HG03354 (cell line): Measurements from ENCODE around the gene POLN.
A peak's percentile ranks its signal among the peaks of the same experiment; 100 is the strongest.

ENCODE experiments used
- ATAC-seq: cut with Tn5 transposase; IDR thresholded peaks from one replicate; pipeline ENCODE4 v1.9.1; 2021; ENCODE audit warnings: mild to moderate bottlenecking; ENCODE audit not compliant: unreplicated experiment, poor library complexity, severe bottlenecking

POLN gene

GRCh38 chr4:2265113-2266110 is 23.5 kb upstream of the POLN start:
- ATAC-seq: no peak

DNA sequence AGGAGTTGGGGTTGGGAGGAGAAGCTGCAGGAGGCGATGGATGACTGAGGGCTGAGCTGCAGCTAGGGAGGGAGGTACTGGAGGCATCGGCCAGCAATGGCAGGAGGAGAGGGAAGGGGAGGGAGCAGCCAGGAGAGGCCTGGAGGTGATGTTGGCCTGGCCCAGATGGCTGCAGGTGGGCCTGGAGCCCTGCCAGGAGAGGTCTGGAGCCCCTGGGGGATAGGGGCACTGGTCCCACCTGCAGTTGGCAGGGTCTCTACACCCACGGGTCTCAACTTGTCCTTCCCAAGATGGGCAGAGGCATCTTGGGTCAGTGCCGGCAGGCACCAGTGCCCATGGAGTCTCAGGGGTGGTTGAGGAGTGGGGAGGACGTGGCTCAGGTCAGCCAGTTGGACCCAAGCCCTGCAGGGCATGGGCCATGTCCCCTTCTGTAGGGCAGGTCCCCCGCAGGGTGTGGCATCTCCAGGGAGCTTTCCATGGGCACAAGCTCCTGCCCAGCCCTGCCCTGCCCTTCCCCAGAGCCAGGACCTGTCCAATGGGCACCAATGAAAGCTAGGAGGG is 22.6 kb upstream of the POLN start:
- no peak for ATAC-seq

DNA sequence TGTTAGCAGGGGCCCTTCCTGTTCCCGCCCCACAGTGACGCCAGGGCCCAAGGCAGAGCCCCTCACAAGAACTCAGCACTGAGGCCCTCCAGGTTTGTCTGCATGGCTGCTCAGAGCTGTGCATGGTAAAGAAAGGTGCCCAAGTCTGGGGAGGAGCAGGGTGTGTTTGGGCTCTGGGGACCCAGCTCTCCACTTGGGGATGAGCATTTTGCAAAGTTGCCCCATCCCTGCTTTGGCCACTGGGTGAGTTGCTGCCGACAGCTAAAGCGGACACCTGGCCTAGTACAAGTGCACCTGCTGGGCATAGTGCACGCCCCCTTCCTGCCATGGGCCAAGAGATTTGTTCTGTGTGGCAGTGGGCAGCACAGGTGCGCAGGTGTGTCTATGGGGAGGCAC is 22.0 kb upstream of the POLN start:
- no peak for ATAC-seq

DNA sequence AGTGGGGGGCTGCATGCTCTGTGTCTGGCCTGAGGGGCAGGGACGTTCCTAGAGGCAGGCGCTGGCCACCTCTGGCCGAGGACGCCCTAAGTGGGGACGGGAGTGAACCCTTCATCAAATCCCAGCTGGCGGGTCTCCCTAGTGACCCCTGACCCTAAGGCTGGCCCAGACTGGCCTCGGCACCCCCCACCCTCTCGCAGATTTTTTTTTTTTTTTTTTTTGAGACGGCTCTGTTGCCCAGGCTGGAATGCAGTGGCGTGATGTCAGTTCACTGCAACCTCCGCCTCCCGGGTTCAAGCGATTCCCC is 21.0 kb upstream of the POLN start:
- ATAC-seq: no peak

DNA sequence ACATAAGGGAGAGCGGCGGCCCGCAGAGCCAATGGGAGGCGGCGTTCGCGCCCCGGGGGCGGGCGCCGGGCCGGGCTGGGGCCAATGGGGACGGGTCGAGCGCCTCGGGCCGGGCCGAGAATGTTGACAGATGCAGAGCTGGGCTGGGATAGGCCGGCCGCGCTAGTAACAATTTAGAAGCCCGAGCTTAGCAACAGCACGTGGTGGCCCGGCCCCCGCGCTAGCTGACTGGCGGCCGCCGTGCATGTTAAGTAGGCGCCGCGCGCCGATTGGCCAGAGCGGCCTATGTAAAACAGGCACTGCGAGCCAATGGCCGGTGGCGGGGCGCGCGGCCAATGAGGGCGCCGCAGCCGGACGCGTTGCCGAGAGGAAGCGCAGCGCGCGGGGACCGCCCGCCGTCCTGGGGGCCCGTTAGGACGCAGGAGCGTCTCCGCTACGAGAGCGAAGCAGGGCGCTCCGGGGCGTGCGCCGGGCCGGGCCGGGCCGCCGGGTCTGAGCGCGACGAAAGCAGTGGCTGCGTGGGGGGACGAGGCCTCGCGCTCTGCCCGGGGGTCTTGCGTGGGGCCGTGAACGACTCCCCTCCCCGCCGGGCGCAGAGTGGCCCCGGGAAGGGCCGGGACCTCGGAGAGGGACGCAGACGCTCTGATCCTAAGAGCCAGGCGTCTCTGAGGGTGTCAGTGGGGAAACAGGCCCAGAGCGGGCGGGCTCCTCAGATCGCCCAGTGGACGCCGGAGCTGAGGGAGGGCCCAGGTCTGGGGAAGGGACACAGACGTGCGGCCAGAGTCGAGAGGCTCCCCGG is 20.4 kb upstream of the POLN start:
- ATAC-seq: peak; percentile 94

DNA sequence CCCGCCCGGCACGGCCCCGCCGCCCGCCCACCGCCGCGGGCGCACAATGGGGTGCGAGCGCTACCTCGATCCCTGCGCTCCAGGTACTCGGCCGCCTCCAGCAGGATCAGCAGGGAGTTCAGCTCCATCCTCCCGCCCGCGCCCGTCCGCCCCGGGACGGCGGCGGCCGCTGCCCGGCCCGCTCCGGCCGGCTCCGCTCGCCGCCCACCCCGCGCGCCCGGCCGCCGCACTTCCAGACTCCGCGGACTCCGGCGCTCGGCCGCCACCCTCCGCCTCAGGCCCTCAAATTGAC is 19.9 kb upstream of the POLN start, which contains the start of gene MXD4:
MXD4 (minus strand) TSS at position 257 of the 292 bp plus-strand sequence; CDS start at position 128, 129 bp downstream.
- ATAC-seq: peak; percentile 5

DNA sequence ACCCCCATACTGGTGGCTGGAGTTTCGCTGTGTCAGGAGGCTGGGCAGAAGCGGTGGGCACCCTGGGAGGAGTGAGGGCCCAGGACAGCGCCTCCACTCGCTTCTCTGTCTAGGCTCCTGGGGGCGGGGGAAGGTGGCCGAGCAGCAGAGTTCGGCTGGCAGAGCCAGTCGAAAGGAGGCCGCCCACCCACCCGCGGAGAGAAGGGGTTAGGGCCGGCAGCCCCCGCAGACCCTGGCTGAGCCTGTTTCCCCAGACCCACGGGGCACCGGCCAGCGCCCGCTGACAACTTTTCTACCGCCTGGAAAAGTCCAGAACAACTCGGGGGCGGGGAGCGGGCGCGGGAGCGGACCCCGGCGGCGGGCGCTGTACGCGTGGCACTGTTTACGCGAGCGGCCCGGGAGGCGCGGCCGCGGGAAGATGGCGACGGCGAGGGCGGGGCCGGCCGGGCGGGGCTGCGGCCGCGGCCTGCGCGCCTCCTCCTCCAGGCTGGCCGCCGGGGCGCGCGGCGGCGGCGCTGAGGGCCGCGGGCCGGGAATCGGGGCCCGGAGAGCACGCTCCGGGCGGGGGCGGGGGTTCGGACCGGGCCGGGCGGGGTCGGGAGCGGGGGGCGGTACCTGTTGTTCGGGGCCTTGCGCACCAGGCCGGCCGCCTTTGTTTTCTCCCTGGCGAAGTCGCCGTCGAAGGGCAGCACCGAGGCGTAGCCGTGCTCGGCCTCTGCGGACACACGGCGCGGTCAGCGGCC is 19.4 kb upstream of the POLN start:
- ATAC-seq: peak; percentile 29

DNA sequence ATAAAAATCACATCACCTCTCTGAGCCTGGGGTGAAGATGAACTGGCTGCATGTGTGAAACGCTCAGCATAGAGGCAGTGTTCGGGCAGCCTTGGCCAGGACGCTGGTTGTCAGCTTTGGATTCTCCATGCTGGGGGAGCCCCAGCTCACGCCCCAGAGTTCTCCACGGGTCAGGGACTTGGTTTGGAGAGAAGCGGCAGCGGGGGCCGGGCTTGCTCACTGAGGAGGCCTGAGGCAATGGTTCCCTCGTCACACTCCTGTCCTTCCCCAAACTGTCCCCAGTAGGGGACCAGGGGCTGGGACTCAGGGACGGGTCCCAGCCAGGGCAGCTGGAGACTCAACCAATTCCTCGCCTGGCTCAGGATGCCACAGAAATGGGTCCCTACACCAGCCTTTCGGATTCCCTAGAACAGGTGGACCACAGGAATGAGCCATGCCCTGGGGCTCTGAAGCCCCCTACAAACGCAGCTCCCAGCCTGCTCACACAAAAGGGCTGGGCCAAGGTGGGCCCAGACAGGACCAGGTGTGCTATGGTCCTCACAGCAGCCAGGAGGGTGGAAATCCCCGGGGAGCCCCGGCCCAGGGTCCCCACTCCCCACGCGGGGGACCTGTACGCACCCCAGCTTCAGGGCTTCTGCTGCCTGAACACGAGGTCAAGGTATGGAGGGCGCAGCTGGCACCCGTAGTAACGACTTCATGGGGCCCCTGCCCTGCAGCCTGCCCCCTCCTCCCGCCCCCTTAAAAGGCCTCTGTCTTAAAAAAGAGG is 18.6 kb upstream of the POLN start:
- no peak for ATAC-seq

DNA sequence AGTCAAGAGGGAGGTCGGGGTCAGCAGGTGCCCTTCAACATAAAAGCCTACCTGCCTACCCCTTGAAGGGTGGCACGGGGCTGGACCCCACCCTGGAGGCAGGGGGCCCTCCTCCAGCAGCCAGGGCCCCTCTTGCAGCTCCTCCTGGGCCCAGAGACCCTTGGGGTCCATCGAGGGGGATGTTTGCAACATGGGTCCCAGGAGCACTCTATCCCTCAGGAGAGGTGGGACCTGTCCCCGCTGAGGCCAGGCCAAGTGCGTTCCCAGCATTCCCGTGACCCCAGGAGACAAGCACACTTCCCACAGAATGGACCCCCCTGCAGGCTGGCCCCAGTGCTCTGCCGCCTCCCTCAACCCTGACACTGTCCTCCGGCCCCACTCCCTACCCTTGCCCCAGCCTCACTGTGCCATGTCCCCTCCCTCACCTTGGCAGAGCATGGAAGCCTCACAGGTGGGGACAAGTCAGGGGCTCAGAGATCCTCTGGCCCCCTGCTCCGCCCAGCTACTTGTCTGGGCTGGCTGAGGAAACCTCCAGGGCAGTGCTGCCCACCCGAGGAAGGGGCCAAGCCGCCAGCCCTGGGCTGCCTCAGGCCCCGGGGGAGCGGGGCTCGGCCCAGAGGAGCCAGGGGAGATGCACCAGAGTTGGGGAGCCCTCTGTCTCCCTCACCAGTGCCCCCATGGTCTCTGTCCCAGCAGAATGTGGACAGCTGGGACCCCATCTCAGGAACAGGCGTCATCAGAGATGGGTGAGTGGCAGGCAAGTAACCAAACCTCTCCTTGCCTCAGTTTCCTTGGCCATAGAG is 17.8 kb upstream of the POLN start:
- ATAC-seq: no peak

- no peak for ATAC-seq
Observed at GRCh38 chr4:2259036-2259540, 17.2 kb upstream of the POLN start.

DNA sequence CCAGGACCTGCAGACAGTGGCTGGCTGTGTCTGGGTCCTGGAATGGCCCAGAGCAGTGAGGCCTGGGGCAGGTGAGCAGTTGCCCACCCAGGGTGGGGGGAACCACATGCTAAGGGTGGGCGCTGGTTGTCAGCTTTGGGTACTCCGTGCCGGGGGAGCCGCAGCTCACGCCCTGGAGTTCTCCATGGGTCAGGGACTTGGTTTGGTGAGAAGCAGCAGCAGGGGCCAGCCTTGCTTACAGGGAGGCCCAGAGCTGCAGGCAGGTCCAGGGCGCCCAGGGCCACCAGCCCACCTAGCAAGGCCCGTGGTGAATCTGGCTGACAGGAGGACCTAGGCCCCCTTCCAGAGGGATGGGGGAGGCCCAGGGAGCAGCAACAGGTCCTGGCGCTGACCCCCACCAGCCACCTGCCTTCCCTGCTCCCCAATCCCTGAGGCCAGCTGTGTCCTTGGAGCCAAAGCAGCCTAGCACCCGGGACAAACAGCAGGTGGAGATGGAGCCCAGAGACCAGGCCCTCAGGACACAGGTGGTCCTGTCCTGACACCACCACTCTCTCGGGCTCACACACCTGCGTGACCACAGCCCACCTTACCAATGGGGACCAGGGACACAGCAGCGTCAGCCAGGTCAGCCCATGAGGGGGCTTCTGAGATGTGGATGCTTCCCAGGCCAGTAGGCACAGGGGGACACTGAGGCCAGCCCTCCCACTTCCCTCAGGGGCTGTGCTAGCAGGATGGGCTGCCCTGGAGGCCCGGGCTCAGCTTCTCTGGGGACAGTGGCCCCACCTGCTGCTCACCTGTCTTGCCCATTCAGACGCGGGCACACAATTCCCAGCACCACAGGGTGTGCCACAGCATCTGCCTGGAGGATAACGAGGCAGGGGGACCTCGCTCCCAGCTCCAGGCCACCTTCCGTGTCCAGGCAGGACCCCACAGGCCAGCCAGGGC is 16.4 kb upstream of the POLN start:
- no peak for ATAC-seq

GRCh38 chr4:2257361-2258081 is 15.6 kb upstream of the POLN start:
- no peak for ATAC-seq

GRCh38 chr4:2256781-2257191 is 14.9 kb upstream of the POLN start:
- ATAC-seq: no peak

DNA sequence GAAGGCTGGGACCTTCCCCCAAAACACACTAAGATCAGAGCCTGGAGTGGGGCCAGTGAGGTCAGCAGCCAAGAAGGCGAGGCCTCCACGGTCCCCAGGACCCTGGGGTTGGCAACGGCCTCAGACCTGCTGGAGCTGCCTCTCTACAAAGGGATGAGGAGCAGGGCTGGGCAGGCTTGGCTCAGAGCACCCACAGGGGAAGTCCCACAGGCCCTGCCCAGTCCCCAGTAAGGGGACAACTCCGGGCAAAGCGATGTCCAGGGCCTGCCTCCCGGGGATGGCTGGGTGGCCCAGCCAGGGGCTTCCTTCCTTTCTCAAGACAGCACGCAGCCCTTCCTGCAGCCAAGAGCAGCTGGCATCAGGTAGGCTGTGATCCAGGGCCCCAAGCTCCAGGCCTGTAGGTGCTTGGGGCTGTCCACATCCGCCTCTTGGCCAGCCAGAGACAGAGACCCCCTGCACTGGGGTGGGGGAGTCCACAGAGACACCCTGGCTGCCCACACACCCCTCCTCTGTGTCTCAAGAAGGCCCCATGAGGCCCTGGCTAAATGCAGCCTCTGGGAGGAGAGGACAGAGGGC is 14.3 kb upstream of the POLN start:
- no peak for ATAC-seq

DNA sequence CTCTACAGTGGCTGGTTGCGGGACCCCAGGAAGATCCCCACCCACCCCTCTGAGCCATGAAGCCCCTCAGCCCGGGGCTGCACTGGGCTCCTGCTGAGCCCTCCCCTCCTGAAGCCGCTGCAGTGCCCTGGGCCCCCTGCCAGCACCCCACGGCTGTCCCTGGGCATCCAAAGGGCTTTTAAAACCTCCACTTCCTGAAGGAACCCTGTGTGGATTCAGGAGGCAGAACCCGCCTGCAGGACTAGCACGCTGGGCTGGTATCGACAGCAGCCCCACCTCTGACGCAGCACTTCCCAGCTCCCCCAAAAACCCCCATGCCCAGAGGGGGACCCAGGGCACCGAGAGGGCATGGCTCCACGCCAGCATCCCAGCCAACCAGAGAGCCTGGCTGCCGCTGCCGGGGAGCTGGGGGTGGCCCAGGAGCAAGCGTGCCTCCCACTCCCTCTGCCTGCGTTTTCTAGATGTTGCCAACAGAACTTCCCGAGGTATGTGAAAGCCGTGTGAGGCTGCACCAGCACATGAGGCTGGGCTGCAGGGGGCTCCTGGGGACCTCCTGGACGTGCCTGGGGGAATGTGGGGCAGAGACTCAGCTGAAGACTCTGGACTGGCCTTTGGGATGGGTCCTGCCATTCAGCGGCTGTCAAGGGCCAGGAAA is 13.7 kb upstream of the POLN start:
- ATAC-seq: no peak
